Erythroblast (primary cell): Measurements from ENCODE around the gene GALNT5.

Source experiments
- GATA1 ChIP-seq: IDR thresholded peaks from 2 replicates; pipeline ENCODE4 v1.6.1; 2011; ENCODE audit warnings: low read depth, mild to moderate bottlenecking, control low read depth, low read length, moderate library complexity
- POLR2A ChIP-seq: IDR thresholded peaks from 2 replicates; pipeline ENCODE4 v1.6.1; 2011; ENCODE audit warnings: mild to moderate bottlenecking, low read length

- TF ChIP-seq POLR2A (no peak), GATA1 (no peak)
Observed at GRCh38 chr2:157355618-157356017, 98.1 kb downstream of the GALNT5 start.
